ENCODE results near the gene TRAPPC1. TPM values are rescaled to one million over a fixed set of nuclear protein-coding genes. Genes with fewer than 3 reads are reported as not detected.

The TRAPPC1 gene
- total and polyA plus RNA-seq, 2 donors (not counting 3 experiments of a cell fraction or from before 2014, with no cell fraction given), result 146 to 250 TPM

DNA sequence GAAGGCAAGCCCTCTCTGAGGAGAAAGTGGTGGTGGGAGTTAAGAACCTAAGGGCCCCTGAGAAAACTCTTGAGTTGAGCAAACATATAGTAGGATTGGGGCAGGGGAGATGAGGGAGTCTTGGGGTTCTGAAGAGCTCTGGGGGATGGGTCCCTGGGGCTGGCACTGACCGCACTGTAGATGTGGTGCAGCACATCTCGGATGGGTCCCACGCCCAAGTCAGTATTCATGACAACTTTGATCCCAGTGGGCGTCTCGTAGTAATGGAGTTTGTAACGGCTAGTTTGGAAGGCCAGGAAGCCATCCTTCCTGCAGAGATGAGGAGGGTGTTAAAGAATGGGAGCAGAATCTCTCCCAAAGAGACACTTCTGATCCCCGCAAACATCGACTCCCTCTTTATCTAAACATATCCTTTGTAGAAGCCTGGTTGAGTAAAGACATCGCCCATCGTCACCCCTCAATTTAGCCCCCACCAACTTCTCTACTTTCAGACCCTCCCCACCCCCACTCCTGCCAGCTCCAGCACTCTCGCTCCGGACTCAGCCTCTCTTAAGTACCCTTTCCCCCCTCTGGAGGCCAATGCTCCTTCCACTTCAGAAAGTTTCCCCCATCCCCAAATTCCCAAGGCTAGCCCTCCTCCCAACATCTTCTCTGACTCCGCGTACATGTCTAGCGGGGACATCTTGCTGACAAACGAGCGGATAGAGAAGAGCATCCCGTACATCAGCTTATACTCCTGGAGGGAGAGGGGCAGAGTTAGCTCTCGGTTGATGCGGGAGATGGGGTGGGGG, 710 bp downstream of the TRAPPC1 start:
- H3K9me1 ChIP-seq (replicated peaks; ENCODE audit: control insufficient read depth, extremely low read depth, insufficient read depth, low read length), result no peaks in the 10 kb centered on the region
- H3K4me3 ChIP-seq (replicated peaks in 1 of 3; ENCODE audit: insufficient read depth in 1 of 3, low read depth in 1 of 3, low read length in 3 of 3), result peak overlapping the region; percentile 74 to 84 (median 78)
- no peaks in the 10 kb centered on the region for H3K9me3 ChIP-seq (replicated peaks; ENCODE audit: control insufficient read depth, insufficient read depth, low read length)
- no peaks in the 10 kb centered on the region for H3K27me3 ChIP-seq (ENCODE audit: control insufficient read depth in 2 of 2, insufficient read depth in 2 of 2, low read length in 2 of 2)
- dilution Hi-C loops (cut with MboI; ENCODE audit: extremely low pct_ligation_motif_present, low sequenced_read_pairs), result no loop called here
- H3K9ac ChIP-seq (replicated peaks; ENCODE audit: extremely low read depth, insufficient read depth, low read length), result peak overlapping the region; percentile 67
- TF ChIP-seq GATA2 (IDR thresholded peaks at IDR 0.05; ENCODE audit: insufficient read depth, insufficient read length, low read depth, low read length), result no peak
- no peak for TF ChIP-seq FOS (IDR thresholded peaks at IDR 0.05; ENCODE audit: borderline replicate concordance, insufficient read depth, low read length)
- no peak for TF ChIP-seq MYC (IDR thresholded peaks at IDR 0.05; ENCODE audit: low read depth, low read length)
- no peak for TF ChIP-seq POLR2AphosphoS5 (IDR thresholded peaks at IDR 0.05; ENCODE audit: insufficient read depth, low read depth, low read length)
- TF ChIP-seq POLR2A (IDR thresholded peaks at IDR 0.05; ENCODE audit: low read depth, low read length), result no peak
- no peak for TF ChIP-seq EZH2 (IDR thresholded peaks at IDR 0.05; ENCODE audit: borderline replicate concordance, low read depth, low read length, severe bottlenecking)
- no peak for TF ChIP-seq MAX (IDR thresholded peaks at IDR 0.05; ENCODE audit: insufficient read depth, insufficient read length)
- TF ChIP-seq, protein P1, sequence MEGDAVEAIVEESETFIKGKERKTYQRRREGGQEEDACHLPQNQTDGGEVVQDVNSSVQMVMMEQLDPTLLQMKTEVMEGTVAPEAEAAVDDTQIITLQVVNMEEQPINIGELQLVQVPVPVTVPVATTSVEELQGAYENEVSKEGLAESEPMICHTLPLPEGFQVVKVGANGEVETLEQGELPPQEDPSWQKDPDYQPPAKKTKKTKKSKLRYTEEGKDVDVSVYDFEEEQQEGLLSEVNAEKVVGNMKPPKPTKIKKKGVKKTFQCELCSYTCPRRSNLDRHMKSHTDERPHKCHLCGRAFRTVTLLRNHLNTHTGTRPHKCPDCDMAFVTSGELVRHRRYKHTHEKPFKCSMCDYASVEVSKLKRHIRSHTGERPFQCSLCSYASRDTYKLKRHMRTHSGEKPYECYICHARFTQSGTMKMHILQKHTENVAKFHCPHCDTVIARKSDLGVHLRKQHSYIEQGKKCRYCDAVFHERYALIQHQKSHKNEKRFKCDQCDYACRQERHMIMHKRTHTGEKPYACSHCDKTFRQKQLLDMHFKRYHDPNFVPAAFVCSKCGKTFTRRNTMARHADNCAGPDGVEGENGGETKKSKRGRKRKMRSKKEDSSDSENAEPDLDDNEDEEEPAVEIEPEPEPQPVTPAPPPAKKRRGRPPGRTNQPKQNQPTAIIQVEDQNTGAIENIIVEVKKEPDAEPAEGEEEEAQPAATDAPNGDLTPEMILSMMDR (IDR thresholded peaks at IDR 0.05; ENCODE audit: extremely low read depth in 1 of 2, insufficient read depth in 1 of 2, low read depth in 1 of 2, low read length in 2 of 2), result no peak
- TF ChIP-seq JUN (IDR thresholded peaks at IDR 0.05; ENCODE audit: borderline replicate concordance, insufficient read depth, insufficient read length, low read depth), result no peak
- H3K4me2 ChIP-seq (ENCODE audit: insufficient read depth, low read length), result peak overlapping the region; percentile 60
- no peaks in the 10 kb centered on the region for H4K20me1 ChIP-seq (replicated peaks; ENCODE audit: control insufficient read depth, extremely low read depth, insufficient read depth, low read length)
- intact Hi-C loops (cut with micrococcal nuclease), result no loop called here
- peaks cover 34% of the 10 kb centered on the region for H3K79me2 ChIP-seq (ENCODE audit: control insufficient read depth, insufficient read depth, low read length)
- TSS peak; percentile 72 for BruUV-seq (replicated peaks)
- H2AFZ ChIP-seq (ENCODE audit: low read depth, low read length), result peak overlapping the region; percentile 78
- H3K27ac ChIP-seq (ENCODE audit: insufficient read depth, low read depth, low read length), result no peak overlapping the region
- H3K4me1 ChIP-seq (ENCODE audit: control insufficient read depth, extremely low read depth, insufficient read depth, low read length), result peaks cover 23% of the 10 kb centered on the region
- H3K36me3 ChIP-seq (ENCODE audit: control insufficient read depth in 2 of 2, extremely low read depth in 1 of 2, insufficient read depth in 2 of 2, low read length in 2 of 2), result no peaks in the 10 kb centered on the region
- DNase-seq (ENCODE audit: low read depth, low spot score) (no peak), FAIRE-seq (no peak)
- ChIA-PET POLR2A (no interaction called here), CTCF (interaction anchor here (0.7 to 4.2 kb wide), 8 partner anchors 13 to 187 kb away, joined by 3 to 42 read pairs (median 9); no protein-coding TSS in a partner anchor)

Data from endothelial cell of umbilical vein (primary cell).